HG03342 (cell line): ENCODE results near the gene RNF32.
"Not testable (repeated sequence)": the region's sequence is repeated elsewhere in the genome, so short reads cannot be mapped to it uniquely, and the experiment has no call there.

Experiments
- ATAC-seq: cut with Tn5 transposase; IDR thresholded peaks from one replicate; pipeline ENCODE4 v1.9.1; 2021; ENCODE audit warnings: mild to moderate bottlenecking, moderate library complexity; ENCODE audit not compliant: unreplicated experiment

Gene RNF32

DNA sequence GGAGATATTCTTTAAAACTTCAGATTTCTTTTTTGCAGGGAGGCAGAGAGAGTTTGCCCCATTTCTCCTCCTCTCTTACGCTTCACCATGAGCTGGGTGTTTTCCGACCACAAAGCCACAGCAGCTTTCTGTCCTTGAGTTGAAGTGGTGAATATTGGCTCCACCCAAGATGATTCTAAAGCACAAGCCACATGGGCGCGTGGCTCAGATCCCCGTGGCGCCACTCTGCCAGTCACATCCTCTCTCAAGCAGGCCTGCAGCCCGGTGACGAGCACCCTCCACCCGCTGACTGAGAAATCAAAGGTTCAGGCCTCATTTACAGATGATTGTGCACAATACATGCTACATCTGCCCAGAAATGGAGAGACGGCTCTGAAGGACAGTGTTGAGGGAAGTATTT lies 27.6 kb upstream of the RNF32 start:
- no peak for ATAC-seq

- ATAC-seq, result no peak
These were observed 25.9 kb upstream of the RNF32 start for GRCh38 chr7:156614434-156615264.

GRCh38 chr7:156616269-156617202 lies 24.0 kb upstream of the RNF32 start:
- no peak for ATAC-seq

- no peak for ATAC-seq
These were observed 23.4 kb upstream of the RNF32 start for GRCh38 chr7:156617215-156617614.

- ATAC-seq, result no peak
These were observed 22.3 kb upstream of the RNF32 start for GRCh38 chr7:156618078-156618779.

DNA sequence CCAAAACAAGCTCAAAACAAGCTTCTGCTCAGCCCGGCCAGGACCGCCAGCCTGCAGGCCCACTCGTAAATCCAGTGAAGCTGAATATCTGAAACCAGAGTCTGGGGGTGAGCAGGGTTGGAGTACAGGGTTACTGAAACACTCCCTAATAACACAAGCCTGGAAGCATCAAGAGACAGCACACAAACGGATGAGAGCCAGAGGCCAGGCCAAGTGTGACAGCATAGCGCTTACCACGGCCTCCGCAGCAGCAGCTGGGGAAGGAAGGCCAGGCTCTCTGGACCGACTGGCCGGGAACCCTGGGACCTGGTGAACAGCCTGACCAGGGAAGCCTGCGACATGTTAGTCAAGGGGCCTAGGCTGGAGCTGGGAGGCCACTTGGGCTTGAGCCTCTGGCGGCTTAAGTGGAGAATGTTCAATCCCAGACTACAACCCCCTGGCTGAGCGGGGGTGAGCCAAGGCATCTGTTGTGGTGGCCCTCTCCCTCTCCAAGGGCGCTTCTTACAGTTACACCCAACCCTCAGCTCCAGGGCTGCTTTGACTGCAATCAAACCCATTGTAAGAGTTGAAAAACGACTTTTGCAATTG lies 21.7 kb upstream of the RNF32 start:
- ATAC-seq, result no peak

- ATAC-seq, result not testable (repeated sequence)
These were observed 20.9 kb upstream of the RNF32 start for GRCh38 chr7:156619488-156620290.

GRCh38 chr7:156620291-156620675 lies 20.3 kb upstream of the RNF32 start:
- no peak for ATAC-seq

- ATAC-seq, result no peak
These were observed 18.9 kb upstream of the RNF32 start for GRCh38 chr7:156621652-156622051.

DNA sequence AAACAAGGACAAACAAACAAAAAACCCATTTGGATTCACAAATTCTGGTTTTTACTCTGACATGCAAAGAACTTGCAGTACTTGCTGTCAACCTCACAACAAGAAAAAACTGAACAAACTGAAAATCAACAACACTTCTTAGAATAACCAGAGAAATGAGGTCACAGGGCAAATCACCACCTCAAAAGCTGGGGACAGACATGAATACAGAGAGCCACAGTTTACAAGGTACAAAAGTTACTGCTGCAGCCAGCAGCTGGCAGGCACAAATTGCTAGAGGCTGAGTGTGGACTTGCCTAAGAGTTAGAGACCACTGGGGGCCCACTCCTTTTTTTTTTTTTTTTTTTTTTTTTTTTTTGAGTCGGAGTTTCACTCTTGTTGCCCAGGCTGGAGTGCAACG lies 15.0 kb upstream of the RNF32 start:
- ATAC-seq, result no peak

GRCh38 chr7:156626220-156626895 lies 14.2 kb upstream of the RNF32 start:
- ATAC-seq, result no peak

GRCh38 chr7:156628562-156628961 lies 12.0 kb upstream of the RNF32 start:
- ATAC-seq, result no peak

GRCh38 chr7:156629873-156630272 lies 10.7 kb upstream of the RNF32 start:
- no peak for ATAC-seq

DNA sequence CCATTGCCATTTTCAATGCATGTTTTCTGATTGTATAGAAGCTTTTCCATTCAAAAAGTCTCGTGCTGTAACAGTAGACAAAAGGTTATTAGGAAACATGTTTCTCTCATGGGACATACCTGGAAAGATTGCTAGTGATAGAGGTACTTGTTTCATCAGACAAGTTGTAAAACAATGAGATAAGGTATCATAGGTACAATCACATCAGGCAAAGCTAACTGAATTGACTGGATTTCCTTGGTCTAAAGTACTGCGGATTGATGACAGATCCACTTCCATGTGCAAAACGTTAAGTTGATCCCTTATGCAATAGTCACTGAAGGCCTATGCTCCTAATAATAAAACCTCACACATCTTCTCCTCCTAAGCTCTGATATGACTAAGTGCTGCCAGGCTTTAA lies 6.5 kb upstream of the RNF32 start:
- no peak for ATAC-seq

GRCh38 chr7:156635529-156636385 lies 4.8 kb upstream of the RNF32 start:
- no peak for ATAC-seq

GRCh38 chr7:156637093-156637492 lies 3.5 kb upstream of the RNF32 start:
- ATAC-seq, result not testable (repeated sequence)

- ATAC-seq, result no peak
These were observed 2.0 kb upstream of the RNF32 start for GRCh38 chr7:156638443-156639077.
